Measurements from ENCODE around the gene TMEM232. TPM values are rescaled to one million over a fixed set of nuclear protein-coding genes. Genes with fewer than 3 reads are reported as not detected.

The TMEM232 gene
- total RNA-seq, 1 experiment from 2014 or later: 1.3 TPM

GRCh38 chr5:110572729-110573128 lies 153.7 kb downstream of the TMEM232 start:
- DNase-seq (ENCODE audit: low spot score) (no peak), ATAC-seq (no peak)
- no peak overlapping the region for H3K4me3 Mint-ChIP-seq
- H3K4me1 Mint-ChIP-seq: peaks cover 6% of the 10 kb centered on the region
- peaks cover 2% of the 10 kb centered on the region; the same call in 1 of the 2 replicates for H3K36me3 Mint-ChIP-seq
- H3K27me3 Mint-ChIP-seq (ENCODE audit: low read depth): no peaks in the 10 kb centered on the region
- CTCF ChIA-PET: no interaction called here
- H3K9me3 Mint-ChIP-seq: peaks cover 6% of the 10 kb centered on the region
- POLR2A ChIA-PET: no interaction called here
- no peak for TF ChIP-seq STAT6 (CRISPR knock-in tag; conservative IDR thresholded peaks at IDR 0.05; ENCODE audit: low read depth)
- TF ChIP-seq HMGA2 (CRISPR knock-in tag; IDR thresholded peaks at IDR 0.05): no peak
- TF ChIP-seq ATF2 (CRISPR knock-in tag; IDR thresholded peaks at IDR 0.05; ENCODE audit: borderline replicate concordance, low read depth): no peak
- TF ChIP-seq CBFB (CRISPR knock-in tag; IDR thresholded peaks at IDR 0.05; ENCODE audit: low read depth): no peak
- TF ChIP-seq FOXP4 (CRISPR knock-in tag; IDR thresholded peaks at IDR 0.05): no peak
- no peak for TF ChIP-seq ZNF138 (CRISPR knock-in tag; conservative IDR thresholded peaks at IDR 0.05)
- TF ChIP-seq HMGXB4 (CRISPR knock-in tag; IDR thresholded peaks at IDR 0.05): no peak
- no peak for TF ChIP-seq ATF6 (CRISPR knock-in tag; IDR thresholded peaks at IDR 0.05)
- TF ChIP-seq ZNF671 (CRISPR knock-in tag; IDR thresholded peaks at IDR 0.05): no peak
- no peak for TF ChIP-seq SMAD3 (CRISPR knock-in tag; IDR thresholded peaks at IDR 0.05; ENCODE audit: borderline replicate concordance)
- no peak for TF ChIP-seq ZNF512 (CRISPR knock-in tag; IDR thresholded peaks at IDR 0.05; ENCODE audit: borderline replicate concordance)
- TF ChIP-seq PRDM15 (CRISPR knock-in tag; IDR thresholded peaks at IDR 0.05): no peak
- TF ChIP-seq ZNF317 (CRISPR knock-in tag; IDR thresholded peaks at IDR 0.05; ENCODE audit: borderline replicate concordance, low read depth): no peak
- no peak overlapping the region for H3K27ac Mint-ChIP-seq

Measured in WTC11 (cell line).